NT2/D1 (cell line): ENCODE data around the gene SPOUT1.
"Not testable (repeated sequence)": the region's sequence is repeated elsewhere in the genome, so short reads cannot be mapped to it uniquely, and the experiment has no call there.

ENCODE experiments used
- SUZ12 ChIP-seq: IDR thresholded peaks from 2 replicates; pipeline ENCODE4 v1.6.1; 2011; ENCODE audit not compliant: insufficient read length, insufficient read depth; ENCODE audit errors: extremely low read depth
- YY1 ChIP-seq: IDR thresholded peaks from 2 replicates; pipeline ENCODE4 v1.6.1; 2011; ENCODE audit not compliant: insufficient read length, insufficient read depth

DNA sequence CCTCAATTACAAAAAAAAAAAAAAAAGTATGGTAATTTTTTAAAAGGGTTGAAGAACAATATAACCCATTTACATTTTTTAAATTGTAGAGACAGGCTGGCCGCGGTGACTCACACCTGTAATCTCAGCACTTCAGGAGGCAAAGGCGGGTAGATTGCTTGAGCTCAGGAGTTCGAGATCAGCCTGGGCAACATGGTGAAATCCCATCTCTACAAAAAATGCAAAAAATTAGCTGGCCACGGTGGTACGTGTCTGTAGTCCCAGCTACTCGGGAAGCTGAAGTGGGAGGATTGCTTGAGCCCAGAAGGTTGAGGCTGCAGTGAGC lies 41.3 kb upstream of the SPOUT1 start:
- TF ChIP-seq SUZ12, YY1: not testable (repeated sequence)
